ENCODE data around the gene RASSF3. TPM values are rescaled to one million over a fixed set of nuclear protein-coding genes. Genes with fewer than 3 reads are reported as not detected.

The RASSF3 gene
- total RNA-seq, 1 donor from 2014 or later: 31.8 TPM

DNA sequence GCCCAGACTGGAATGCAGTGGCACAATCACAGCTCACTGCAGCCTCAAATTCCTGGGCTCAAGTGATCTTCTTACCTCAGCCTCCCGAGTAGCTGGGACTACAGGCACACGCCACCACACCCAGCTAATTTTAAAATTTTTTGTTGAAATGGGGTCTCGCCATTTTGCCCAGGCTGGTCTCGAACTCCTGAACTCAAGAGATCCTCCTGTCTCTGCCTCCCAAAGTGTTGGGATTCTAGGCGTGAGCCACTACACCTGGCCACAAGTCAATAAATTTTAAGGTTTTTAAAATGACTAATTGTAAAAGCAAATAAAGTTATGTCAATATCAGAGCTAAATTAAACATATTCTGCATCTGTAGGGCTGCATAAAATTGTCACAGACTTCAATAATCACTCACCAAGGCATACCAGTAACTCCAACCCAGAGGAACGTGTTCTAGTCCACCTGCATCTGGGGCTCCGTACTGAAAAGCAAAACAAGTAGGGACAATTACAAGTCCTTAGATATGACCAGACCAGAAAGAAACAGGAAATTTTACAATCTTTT is 135.0 kb downstream of the RASSF3 start:
- Mint-ChIP-seq H3K27ac (no peak overlapping the region), H3K9me3 (no peaks in the 10 kb centered on the region), H3K4me3 (no peak overlapping the region), H3K4me1 (ENCODE audit: unreplicated experiment) (peaks cover 6% of the 10 kb centered on the region), H3K36me3 (peaks cover 35% of the 10 kb centered on the region), H3K27me3 (no peaks in the 10 kb centered on the region)
- no peak for TF ChIP-seq CTCF (conservative IDR thresholded peaks at IDR 0.05)
- DNase-seq (ENCODE audit: extremely low spot score, unreplicated experiment): no peak

DNA sequence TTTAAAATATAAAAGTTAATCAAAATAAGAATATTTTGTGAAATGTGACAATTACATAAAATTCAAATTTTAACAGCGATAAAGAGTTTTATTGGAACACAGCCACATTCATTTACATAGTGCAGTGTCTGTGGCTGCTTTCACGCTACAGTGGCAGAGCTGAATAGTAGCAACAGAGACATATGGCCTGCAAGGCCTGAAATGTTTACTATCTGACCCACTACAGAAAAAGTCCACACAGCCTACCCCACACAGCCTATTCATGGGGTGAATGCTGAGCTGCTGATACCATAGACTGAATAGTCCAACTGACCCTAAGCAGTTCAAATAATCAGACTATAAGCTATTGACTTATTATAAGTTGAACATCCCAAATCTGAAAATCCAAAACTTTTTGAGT is 135.7 kb downstream of the RASSF3 start:
- H3K27me3 Mint-ChIP-seq: no peaks in the 10 kb centered on the region
- no peak overlapping the region for H3K4me3 Mint-ChIP-seq
- peaks cover 29% of the 10 kb centered on the region for H3K36me3 Mint-ChIP-seq
- no peak for DNase-seq (ENCODE audit: extremely low spot score, unreplicated experiment)
- no peak overlapping the region for H3K27ac Mint-ChIP-seq
- no peaks in the 10 kb centered on the region for H3K9me3 Mint-ChIP-seq
- TF ChIP-seq CTCF (conservative IDR thresholded peaks at IDR 0.05): no peak
- peaks cover 6% of the 10 kb centered on the region for H3K4me1 Mint-ChIP-seq (ENCODE audit: unreplicated experiment)

GRCh38 chr12:64746663-64747062 is 136.4 kb downstream of the RASSF3 start:
- Mint-ChIP-seq H3K36me3 (peaks cover 25% of the 10 kb centered on the region), H3K9me3 (no peaks in the 10 kb centered on the region), H3K4me3 (no peak overlapping the region), H3K27me3 (no peaks in the 10 kb centered on the region), H3K4me1 (ENCODE audit: unreplicated experiment) (peaks cover 6% of the 10 kb centered on the region), H3K27ac (no peak overlapping the region)
- no peak for TF ChIP-seq CTCF (conservative IDR thresholded peaks at IDR 0.05)
- DNase-seq (ENCODE audit: extremely low spot score, unreplicated experiment): no peak

Small RNAs within 50 kb of the gene (microRNA-seq; reads per million reads assigned to microRNA genes)
- gene MIR548C (not detected), gene MIR548Z (not detected)

Other genes with a start within 250 kb of the RASSF3 start
- gene C12orf56, start 219.7 kb upstream of the RASSF3 start, total RNA-seq (ENCODE audit: low replicate concordance): 1.5 TPM in 1 of 2 replicates, not detected in the other
- gene XPOT, start 206.1 kb upstream of the RASSF3 start, total RNA-seq (ENCODE audit: low replicate concordance): 61.9 and 72.8 TPM in 2 replicates
- 16.6 and 19.2 TPM in 2 replicates for gene TBK1, start 158.4 kb upstream of the RASSF3 start, total RNA-seq (ENCODE audit: low replicate concordance)
- 76.7 and 84.7 TPM in 2 replicates for gene GNS, start 148.9 kb downstream of the RASSF3 start, total RNA-seq (ENCODE audit: low replicate concordance)
- 2.8 and 5.6 TPM in 2 replicates for gene TBC1D30, start 214.2 kb downstream of the RASSF3 start, total RNA-seq (ENCODE audit: low replicate concordance)